HL-60/S4 treated with retinoic acid at 250 ng/mL for 4 days and 3 days (cell line): ENCODE measurements around the gene SYT7.

Source experiments
- in situ Hi-C: fragments of 300-500 bp; cut with MboI; formaldehyde crosslinking; loops from 2 replicates; pipeline ENCODE4 v1.7.0; 2022; ENCODE audit warnings: low sequenced_read_pairs

The SYT7 gene

DNA sequence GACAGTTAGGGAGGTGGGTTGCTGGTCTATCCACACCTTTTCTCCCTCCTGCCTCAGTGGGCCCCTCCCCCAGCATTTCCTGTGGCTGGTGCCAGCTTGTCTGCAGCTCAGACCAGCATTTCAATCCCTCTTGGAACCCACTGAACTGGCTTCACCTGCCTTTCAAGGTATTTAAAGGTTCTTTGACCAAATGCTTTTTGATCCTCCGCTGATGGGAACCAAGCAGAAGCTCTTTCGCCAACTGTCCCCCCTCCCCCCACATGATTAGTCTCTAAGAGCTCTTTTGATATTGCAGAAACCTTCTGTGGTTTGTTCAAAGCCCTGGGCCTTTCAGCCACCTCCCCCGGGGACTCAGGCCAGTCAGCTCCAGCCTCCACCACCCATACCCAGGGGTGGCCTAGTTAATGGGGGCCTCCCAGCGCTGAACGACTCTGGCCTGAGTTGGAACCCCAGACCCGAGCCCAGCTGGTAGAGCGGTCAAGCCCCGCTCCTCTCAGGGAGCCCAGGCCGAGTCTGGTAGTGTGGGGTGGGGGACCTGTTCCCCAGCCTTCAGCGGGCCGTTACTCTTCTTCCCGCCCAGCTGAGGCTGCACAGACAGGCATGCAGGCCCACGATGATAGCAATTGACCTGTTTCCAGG lies 6.0 kb upstream of the SYT7 start:
- in situ Hi-C loops, result no loop called here

DNA sequence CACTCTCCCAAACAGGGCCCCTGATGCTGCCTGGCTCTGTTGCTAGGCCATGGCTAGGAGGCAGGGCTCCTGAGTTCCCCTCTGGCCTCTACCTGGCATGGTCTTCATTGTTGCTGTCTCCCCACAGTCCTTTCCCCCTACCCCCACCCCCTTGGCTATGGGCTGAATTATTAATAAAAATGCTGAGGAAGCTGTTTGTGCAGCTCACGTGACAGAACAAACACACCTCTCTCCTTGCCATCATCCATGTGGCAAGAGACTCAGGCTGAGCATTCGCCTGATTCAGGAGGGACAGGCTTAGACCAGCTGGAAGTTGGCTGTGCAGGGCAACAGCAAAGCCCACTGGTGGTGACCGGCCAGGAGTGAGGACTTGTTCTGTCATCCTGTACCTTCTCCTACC lies 4.2 kb upstream of the SYT7 start:
- in situ Hi-C loops, result no loop called here

DNA sequence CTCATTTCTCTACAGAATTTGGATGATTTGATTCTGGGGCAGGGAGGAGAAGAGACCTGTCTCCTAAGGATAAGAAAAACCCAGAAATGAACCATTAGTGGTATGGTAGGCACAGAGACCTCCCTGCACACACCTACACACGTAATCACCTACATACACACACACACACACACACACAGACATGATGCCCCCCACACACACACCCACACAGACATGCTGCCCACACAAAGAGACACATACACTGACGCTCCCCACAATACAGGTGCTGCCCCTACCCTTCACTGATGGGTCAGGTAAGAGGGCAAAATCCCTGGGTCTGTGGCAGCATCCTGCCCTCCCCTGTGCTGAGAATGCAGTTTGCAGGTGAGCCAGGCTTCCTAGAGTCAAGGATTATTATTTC lies 1.1 kb upstream of the SYT7 start:
- in situ Hi-C loops, result no loop called here

DNA sequence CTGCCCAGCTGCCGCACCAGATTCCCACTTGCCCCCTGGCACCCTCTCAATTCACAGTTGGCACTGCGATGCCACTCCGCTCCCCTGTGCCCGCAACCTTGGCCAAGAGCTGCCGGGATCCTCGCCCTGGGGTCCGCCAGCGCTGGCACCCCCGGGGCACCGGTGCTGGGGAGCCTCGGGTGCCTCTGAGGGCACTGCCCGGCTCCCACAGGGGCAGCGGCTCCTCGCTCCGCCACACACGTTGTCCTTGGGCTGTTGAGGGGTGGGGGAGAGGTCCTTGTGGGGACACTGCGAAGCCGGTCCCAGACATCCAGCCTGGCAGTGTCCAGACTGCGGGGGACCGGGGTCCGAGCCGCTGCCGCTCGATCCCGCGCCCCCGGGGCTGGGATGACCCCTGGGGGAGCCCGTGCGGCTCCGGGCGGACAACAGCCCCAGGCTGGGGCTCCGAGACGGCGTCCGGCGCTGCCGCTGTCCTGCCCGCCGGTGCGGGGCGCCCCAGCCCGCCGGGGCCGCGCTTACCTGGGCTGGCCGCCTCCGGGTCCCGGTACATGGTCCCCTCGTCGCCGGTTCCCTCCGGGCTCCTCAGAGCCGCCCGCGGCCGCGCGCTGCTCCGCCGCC lies 496 bp downstream of the SYT7 start:
- in situ Hi-C loops, result no loop called here

DNA sequence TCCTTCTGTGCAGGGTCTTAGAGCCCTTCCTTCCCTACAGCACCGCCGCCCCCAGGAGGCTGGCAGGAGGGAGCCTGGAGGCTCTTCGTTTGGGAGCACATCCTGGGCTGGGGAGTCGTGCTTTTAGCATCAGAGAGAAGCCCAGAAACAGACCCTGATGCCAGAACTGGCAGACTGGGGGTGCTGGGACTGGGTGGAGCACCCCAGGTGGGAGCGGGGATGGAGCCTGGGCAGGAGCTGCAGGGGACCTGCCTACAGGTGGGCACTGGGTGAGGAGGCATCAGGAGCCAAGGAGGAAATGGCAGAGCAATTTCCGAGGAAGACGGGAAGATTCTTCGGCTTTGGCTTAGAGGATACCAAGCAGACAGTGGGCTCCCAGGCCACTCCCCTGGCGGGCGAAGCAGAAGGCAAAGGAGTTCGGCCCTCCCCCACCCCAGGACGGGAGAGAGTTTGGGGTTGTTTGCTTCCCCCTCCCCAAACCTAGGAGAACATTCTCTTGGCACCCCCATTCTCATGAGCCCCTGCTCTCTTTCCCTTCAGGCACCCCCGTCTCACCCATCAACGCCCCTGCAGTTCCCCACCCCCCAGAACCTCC lies 1.1 kb downstream of the SYT7 start:
- in situ Hi-C loops, result no loop called here

DNA sequence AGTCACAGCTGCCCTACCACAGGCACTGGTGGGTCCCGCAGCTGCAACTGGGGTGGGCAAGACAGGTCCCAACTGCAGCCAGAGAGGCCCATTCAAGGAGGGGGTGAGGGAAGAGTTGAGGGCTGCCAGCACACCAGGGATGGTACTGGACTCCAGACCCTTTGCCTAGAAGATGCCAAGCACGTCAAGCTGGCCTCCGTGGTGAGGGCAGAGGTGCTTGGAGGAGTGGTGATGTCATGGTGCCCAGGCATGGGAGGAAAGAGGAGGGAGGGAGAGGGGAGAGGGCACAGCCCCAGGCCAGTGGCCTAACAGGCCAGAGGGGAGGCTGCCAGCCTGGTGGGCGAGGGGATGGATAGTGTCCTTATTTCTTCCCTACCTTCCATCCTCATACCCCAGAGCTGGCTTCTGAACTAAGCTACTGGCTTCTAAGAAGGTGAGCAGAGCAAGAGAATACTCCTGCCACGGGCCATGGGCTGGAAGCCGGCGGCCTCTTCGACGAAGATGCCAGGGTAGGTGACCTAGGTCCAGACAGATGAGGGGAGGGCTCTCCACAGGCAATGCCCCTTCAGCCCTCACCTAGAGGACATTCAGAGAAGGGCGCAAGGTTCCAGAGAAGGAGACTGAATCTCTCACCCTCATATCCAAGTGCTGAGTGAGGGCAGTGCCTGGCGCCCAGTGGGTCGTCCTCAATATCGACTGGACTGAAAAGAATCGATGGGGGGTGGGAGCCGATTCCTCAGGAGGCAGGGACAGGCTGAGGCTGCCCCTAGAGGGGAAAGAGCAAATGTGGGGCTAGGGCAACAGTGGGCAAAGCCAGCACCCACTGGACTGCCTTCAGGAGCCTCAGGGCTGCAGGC lies 1.8 kb downstream of the SYT7 start:
- in situ Hi-C loops, result no loop called here

DNA sequence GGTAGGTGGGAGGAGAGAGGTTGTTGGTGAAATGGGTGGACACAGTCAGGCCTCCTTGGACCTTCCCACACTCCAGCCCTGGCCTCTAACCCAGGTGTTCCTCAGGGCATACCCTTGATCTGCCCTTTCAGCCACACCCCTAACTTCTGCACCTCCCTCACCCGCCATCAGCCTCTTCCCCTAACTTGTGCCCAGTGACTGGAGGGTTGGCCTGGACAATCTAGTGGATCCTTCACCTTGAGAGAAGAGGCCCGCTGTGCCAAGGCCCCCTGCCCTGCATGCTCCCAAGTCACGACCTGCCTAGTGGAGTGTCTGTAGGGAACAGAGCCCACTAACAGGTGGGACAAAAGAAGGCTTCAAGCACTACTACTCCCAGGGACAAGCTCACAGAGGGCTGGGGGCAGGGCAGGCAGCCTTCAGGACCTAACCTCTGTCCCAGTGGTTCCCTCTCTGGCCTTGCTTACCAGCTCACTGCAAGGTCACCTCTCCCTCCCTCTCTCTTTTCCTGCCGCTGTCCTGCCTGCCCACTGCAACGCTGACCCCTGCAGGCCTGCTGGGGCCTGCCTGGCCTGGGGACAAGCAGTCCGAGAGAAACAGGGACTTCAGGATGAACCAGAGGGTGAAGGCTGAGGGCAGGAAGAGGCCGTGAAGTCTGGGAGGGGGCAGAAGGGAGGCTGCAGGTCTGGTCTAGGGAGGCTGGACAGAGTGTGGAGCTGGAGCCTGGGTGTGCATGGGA lies 3.3 kb downstream of the SYT7 start:
- in situ Hi-C loops, result no loop called here

DNA sequence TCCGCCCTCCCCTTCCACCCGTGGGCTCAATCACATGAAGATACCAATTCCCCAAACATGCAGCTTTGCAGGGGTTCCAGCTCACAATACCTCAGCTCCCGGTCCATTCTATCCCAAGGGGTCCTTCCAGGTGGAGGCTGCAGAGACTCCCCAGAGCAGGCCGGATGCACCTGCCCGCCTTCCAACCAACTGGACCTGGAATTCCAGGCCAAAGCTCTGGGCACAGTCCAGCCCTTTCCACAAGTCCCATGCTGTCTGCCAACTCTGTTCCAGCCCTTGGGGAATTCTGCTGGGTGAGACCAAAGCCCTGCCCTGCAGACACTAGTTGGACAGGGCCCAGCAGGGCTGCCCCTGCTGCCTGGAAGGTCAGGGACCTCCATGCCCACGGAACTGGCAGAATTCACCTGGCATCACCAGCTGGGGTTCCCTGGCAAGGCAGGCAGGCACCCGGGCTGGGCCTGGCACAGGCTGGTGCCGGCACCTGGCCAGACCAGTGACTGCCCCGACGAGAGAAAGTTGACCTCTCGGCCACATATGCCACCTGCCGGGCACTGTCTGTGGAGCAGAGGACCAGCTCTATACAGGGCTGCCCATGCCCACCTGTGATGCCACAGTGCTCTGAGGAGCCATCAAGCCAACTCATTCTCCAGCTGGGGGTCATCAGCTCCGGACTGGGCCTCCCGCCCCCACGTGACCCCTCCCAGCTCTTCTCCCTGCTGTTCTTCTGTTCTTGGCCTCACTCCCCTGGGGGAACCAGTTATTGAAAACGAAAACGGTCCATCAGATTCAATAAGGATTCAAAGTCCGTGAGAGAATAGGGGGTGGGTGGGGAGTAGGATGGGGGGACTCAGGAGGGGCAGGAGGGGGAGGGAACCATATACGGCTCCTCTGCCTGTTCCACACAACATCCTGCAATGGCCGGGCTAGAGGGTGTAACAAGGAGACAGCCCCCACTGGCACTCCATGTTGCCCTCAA lies 4.7 kb downstream of the SYT7 start:
- in situ Hi-C loops, result no loop called here

DNA sequence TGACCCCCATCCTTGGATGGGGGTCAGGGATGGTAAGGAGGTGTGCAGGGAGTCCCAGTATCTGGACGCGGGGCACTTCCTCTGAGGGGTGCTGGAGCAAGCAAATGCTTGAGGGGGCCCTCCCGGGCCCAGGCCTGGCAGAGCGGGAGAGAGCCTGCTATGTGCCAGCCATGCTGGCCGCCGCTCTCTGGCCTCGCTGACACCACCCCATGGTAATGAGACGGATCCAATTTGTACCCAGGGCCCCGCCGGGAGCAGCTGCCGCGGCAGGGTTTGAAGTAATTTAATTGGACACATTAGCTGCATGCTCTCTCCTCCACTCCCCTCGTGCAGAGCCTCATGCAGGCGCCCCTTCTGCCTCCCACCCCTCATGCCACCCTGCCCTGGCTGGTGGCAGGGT lies 6.3 kb downstream of the SYT7 start:
- in situ Hi-C loops, result no loop called here

DNA sequence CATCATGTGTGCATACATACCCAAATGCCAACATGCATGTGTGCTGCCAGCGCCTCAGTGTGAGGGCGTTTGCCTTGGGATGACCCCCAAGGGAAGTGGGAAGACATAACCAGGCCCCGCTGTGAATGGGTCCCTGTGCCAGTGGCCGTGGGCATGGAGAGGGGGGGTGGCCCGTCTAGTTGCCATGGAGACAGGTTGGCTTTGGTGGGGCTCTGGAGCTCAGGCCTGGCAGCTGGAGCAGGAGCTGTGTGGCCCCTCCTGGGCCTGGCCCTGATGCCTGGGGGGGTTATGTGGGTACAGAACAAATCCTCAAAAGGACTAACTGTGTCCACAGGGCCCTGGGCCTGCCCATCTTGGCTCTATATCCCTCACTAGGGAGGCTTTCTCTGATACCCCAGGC lies 8.0 kb downstream of the SYT7 start:
- in situ Hi-C loops, result no loop called here

DNA sequence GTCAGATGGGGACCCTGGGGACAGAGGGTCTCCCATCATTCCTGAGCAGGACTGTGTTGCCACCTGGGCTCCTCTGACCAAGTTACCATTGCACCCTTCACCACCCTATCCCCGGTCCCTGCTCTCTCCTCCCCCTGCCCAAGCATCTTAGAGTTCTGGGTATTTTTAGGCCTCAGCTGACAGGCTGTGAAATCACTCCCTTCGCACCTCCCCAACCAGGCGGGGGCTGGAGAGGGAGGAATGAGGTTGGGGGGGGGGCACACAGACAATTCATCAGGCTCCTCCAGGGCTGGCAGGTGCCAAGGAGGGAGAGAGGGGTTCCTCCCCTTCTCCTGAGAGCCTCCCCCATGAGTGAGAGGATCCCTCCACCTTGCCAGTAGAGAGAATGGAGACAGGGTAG lies 9.0 kb downstream of the SYT7 start:
- in situ Hi-C loops, result no loop called here

DNA sequence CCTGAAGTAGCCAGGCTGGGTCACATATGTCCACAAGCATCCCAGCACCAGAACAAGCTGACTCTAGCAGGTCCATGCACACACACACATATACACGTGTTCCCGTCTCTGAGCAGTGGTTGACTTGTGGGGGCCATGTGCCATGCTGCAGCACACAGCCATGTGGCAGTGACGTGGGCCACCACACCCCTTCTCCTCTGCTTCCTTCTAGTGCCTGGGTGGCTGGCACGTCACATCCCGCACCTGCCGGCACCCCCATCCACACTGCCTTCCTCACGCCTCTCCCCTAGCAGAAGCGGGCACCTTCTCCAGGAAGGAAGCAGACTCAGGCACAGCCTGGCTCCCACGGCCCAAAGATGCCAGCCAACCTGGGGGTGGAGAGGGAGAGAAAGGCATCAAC lies 9.5 kb downstream of the SYT7 start:
- in situ Hi-C loops, result no loop called here

DNA sequence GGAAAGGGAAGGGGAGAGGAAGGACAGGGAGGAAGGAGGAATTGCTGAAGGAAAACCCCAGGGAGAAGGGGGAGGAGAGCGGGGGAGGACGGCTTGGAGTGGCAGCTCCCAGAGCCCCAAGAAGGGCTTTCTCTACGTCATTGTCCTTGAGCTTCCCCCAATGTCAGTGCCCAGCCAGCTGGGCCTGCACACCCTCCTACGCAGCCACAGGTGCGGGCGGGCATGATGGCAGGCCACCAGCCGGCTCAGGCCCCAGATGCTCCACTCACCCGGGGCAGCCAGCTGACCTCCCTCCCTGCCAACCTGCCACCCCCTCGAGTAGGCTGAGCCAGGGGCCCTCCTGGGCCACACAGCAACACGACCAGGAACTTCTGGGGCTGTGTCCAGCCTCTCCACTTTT lies 11.2 kb downstream of the SYT7 start:
- in situ Hi-C loops, result no loop called here

DNA sequence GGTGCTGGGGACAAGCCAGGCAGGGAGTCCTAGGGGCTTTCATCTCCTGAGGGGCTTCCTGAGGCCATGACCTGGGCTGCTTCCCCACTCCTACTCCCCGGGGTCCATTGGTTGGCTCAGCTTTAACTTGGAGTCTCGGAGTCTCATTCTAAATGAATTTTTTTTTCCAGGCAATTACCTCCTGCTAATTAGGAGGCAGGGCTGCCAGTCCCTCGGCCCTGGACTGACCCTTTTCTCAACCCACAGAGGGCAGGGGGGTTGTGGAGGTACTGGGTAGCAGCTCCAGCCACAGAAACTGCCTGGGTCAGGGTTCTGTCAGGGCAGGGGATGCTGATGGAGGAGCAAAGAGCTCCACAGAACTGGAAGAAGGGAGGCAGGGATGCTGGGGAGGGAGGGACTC lies 11.9 kb downstream of the SYT7 start:
- in situ Hi-C loops, result no loop called here

DNA sequence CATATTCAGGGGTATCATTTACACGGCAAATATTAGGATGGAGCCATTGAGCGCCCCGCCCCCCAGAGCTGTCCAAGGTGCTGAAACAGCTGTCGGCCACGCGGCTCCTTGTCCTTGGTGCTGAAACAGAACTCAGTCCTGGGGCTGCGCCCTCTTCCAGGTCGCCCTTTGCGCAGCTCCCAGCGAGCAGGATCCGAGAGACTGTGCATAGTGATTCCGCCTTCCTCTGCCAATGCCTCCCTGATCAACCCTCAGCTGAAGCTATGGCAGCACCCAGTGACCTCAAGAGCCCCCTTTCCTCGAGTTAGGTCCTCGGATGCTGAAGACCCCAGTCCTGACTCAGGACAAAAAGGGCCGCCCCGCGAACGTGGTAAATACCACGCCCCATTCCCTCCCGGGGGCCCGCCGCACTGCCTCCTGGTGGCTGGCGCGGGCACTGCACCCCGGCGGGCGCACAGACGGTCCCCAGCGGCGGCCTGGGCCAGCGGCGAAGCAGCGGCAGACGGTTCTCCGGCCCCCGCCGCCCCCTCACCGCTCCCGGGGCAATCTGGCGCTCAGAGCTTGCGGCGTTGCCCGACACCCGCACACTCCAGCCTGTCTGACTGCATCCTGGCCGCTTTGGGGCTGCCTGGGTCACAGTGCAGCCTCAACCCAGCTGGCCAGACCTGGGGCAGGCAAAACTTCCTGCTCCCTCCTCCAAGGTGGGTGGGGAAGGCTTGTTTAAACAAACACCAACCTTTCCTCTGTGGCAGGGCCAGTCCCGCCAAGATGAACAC lies 13.4 kb downstream of the SYT7 start:
- in situ Hi-C loops, result no loop called here

DNA sequence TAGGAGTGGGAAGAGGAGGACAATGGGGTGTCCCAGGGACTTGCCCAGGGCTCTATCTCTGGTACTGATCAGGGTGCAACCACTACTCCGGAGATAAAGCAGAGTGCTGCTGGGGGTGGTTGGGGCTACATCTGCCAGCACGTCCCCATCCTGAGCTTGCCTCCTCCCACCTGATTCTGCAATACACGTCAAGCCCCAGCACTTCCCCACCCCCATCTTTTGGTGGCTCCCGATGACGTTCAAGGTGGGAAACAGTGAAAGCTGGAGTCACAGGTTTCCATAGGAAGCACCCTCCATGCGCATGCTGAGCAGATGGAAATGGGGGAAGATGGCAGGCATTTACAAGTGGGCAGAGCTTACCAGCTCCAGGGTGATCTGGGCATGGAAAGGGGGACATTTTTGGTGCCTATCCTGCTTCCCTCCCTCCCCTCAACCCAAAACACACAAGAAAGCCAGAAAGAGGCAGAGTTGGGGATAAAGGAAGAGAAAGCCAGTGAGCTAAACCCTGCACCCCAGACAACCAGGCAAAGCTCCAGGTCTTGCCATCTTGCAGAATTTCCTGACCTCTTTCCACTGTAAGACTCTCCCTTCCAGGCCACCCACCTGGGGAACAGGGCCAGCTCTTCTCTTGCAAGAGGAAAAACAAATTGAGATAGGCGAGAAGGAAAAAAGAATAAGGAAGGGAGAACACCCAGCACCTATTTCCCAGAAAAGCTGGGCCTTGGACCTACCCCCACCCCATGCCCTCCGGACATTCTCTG lies 15.8 kb downstream of the SYT7 start:
- in situ Hi-C loops, result no loop called here

DNA sequence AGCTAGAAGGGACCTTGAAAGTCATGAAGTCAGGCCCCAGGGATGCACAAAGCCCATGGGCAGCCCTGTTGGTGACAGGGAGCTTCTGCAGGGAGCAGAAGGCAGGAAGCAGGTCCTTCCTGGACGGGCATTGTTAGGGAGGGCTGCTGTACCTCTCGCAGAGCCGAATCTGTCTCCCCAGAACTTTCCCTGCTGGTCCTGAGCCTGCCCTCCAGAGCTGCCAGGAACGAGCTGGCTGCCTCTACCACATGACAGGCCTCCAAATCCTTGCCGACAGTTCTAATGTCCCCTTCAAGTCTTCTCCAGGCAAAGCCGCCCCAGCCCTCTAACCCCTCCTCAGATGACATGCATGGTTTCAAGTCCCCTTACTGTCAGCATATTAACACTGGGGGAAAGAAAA lies 20.1 kb downstream of the SYT7 start:
- in situ Hi-C loops, result no loop called here

DNA sequence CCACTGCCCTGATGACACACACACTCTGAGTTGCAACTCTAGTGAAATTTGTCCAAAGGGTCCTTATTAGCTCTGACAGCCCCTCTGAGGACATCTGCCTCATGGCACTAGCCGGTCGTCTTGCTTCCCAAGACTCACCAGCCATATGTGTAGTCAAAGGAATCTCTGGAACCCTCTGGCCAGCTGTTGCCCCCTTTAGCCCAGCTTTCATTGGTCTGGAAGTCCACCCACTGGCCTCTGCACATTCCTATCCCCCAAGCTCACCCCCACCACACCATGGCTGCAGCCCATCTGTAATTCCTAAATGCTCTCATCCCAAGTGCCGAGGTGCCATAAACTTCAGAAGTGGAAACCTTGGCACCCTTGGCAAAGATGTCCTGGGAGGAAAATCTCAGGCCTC lies 24.3 kb downstream of the SYT7 start:
- in situ Hi-C loops, result no loop called here

DNA sequence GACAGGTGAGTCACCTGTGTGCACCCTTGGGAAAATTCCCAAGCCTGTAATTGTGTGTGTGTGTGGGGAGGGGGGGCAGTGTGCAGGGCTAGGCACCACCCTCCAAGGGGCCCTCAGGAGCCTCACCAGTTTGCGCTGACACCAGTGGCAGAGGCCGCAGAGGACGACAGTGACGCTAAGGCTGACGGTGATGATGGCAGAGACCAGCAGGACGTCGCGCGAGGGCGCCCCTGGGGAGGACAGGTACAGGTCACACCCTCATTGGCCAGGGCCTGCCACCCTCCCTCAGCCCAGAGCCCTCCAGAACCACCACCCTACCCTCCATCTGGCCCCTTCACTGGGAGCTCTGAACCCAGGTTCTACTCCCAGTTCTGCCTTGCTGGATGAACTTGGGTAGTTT lies 24.9 kb downstream of the SYT7 start:
- in situ Hi-C loops, result no loop called here
